RWPE2 (cell line): ENCODE results near the gene OR6K3.

Source experiments
- ATAC-seq: fragments of 200-7000 bp; cut with Tn5 transposase; 3 replicates; pipeline ENCODE4 v1.9.1; 2021; ENCODE audit warnings: low read depth
- DNase-seq: peaks from one replicate; pipeline ENCODE4 v3.0.0-alpha.2; 2020; ENCODE audit warnings: low spot score
- H3K27ac ChIP-seq: fragments of 450-650 bp; 2 replicates; pipeline ENCODE4 v1.5.1; 2017; ENCODE audit warnings: mild to moderate bottlenecking; ENCODE audit not compliant: poor library complexity, severe bottlenecking
- H3K27me3 ChIP-seq: fragments of 250-450 bp; sonication (Bioruptor Pico); 2 replicates; pipeline ENCODE4 v1.5.1; 2021; ENCODE audit warnings: mild to moderate bottlenecking, moderate library complexity; ENCODE audit not compliant: insufficient read depth, poor library complexity, severe bottlenecking
- H3K36me3 ChIP-seq: fragments of 250-450 bp; sonication (Bioruptor Pico); 2 replicates; pipeline ENCODE4 v1.5.1; 2020; ENCODE audit warnings: low read depth, mild to moderate bottlenecking, moderate library complexity
- H3K4me1 ChIP-seq: fragments of 250-450 bp; sonication (Bioruptor Pico); 2 replicates; pipeline ENCODE4 v1.5.1; 2021; ENCODE audit warnings: mild to moderate bottlenecking, moderate library complexity; ENCODE audit not compliant: insufficient read depth, poor library complexity, severe bottlenecking
- H3K4me3 ChIP-seq: fragments of 250-450 bp; sonication (Bioruptor Pico); 2 replicates; pipeline ENCODE4 v1.5.1; 2021; ENCODE audit warnings: mild to moderate bottlenecking, moderate library complexity; ENCODE audit not compliant: severe bottlenecking
- H3K9me3 ChIP-seq: fragments of 250-450 bp; sonication (Bioruptor Pico); 2 replicates; pipeline ENCODE4 v1.5.1; 2021; ENCODE audit warnings: mild to moderate bottlenecking, moderate library complexity; ENCODE audit not compliant: severe bottlenecking
- TF ChIP-seq, protein P1 (sequence below): fragments of 450-650 bp; IDR thresholded peaks from one replicate; pipeline ENCODE4 v1.5.1; 2017; ENCODE audit warnings: mild to moderate bottlenecking, moderate library complexity; ENCODE audit not compliant: poor library complexity, severe bottlenecking

OR6K3 gene

DNA sequence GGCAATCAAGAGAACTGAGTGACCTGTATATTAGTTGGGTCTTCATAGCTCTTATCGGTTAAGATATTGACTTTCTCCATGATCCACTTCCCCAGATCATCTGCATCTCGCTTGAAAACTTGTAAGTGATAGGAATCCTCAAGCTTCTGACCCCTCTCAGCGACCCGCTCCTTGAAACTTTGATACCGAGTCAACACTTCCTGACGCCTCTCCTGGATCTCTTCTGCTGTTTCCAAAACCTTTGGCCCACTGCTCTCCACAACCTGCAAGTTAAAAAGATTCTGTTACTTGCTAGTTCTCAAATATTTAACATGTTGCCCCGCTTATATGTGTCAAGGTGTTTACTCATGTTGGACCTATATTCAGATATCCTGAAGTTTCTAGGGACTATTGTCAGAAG lies 35.4 kb downstream of the OR6K3 start:
- ATAC-seq: no peak
- no peaks in the 10 kb centered on the region for H3K9me3 ChIP-seq
- DNase-seq: no peak

DNA sequence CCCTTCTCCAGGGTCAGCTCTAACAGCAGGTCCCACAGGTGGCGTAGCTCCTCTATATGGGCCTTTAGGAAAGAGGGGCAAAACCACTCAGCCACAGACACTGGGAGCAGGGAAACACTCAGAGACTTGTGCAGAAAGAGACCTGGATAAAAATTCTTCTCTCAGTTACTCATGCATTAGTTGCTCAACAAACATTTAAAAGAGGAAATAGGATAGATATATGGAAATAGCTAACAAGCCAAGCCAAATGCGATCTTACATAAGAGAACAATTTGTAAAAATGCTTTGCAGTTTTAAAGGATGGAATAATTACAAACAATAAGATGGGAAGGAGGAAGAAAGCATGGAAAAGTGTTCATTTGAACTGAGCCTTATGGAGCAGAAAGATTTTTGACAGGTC lies 38.9 kb downstream of the OR6K3 start:
- H3K4me3 ChIP-seq: no peak overlapping the region
- ATAC-seq (no peak), DNase-seq (no peak)
- H3K9me3 ChIP-seq: no peaks in the 10 kb centered on the region
- H3K36me3 ChIP-seq: no peaks in the 10 kb centered on the region
- H3K27me3 ChIP-seq: peaks cover 12% of the 10 kb centered on the region
- no peaks in the 10 kb centered on the region for H3K4me1 ChIP-seq
- H3K27ac ChIP-seq: no peak overlapping the region
- TF ChIP-seq, protein P1, sequence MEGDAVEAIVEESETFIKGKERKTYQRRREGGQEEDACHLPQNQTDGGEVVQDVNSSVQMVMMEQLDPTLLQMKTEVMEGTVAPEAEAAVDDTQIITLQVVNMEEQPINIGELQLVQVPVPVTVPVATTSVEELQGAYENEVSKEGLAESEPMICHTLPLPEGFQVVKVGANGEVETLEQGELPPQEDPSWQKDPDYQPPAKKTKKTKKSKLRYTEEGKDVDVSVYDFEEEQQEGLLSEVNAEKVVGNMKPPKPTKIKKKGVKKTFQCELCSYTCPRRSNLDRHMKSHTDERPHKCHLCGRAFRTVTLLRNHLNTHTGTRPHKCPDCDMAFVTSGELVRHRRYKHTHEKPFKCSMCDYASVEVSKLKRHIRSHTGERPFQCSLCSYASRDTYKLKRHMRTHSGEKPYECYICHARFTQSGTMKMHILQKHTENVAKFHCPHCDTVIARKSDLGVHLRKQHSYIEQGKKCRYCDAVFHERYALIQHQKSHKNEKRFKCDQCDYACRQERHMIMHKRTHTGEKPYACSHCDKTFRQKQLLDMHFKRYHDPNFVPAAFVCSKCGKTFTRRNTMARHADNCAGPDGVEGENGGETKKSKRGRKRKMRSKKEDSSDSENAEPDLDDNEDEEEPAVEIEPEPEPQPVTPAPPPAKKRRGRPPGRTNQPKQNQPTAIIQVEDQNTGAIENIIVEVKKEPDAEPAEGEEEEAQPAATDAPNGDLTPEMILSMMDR: no peak

More for the DNA sequence above, 35.4 kb downstream of the OR6K3 start:
- no peaks in the 10 kb centered on the region for H3K4me1 ChIP-seq
- no peak overlapping the region for H3K27ac ChIP-seq
- peaks cover 5% of the 10 kb centered on the region for H3K27me3 ChIP-seq
- no peak overlapping the region for H3K4me3 ChIP-seq
- no peaks in the 10 kb centered on the region for H3K36me3 ChIP-seq
- TF ChIP-seq, protein P1: no peak

DNA sequence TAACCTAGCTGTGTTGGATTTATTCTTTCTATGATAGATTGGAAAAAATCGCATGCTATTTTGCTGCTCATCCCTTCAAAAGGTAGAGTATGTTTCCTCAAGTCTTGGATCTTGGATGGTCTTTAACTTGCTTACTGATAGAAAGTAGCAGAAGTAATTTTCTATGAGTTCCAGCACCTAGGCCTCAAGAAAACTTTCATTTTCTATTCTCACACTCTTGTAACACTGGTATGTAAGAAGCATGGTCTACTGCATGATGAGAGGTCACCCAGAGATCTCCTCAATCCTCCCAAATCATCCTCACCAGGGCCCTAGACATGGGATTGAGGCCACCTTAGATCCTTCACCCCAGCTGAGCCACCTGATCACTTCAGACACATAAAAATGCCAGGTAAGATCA lies 41.2 kb downstream of the OR6K3 start:
- ATAC-seq: no peak
- TF ChIP-seq, protein P1: no peak
- H3K36me3 ChIP-seq: no peaks in the 10 kb centered on the region

DNA sequence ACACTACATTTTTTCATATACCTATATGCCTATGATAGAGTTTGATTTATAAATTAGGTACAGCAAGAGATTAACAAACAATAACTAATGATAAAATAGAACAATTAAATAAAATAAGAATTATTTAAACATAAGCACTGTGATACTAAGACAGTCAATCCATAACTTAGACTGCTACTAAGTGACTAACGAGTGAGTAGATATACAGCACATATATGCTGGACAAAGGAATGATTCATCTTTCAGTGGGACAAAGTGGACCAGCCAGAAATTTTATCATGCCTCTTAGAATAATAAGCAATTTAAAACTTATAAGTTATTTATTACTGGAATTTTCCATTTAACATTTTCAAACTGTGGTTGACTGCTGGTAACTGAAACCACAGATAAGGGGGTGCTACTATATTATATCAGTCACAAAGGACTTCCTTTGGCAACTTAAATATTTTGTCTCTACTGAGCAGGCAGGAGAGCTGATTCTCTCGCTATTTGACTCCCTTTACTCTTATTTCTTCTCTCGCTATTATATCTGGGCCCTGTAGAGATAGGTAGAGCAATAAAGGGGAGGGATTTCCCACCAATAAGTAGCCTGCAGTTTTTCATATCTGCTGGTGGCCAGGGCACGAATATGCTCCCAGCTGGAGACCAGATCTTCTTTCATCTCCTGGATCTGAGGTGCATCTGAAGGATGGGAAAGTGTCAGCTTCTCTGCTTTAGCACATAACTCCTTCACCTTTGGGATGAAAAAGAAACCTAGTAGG lies 44.8 kb downstream of the OR6K3 start:
- Histone ChIP-seq H3K27ac (no peak overlapping the region), H3K9me3 (no peaks in the 10 kb centered on the region), H3K4me3 (no peak overlapping the region), H3K36me3 (no peaks in the 10 kb centered on the region), H3K27me3 (peaks cover 7% of the 10 kb centered on the region), H3K4me1 (no peaks in the 10 kb centered on the region)
- DNase-seq (no peak), ATAC-seq (no peak)
- TF ChIP-seq, protein P1: no peak

More for the DNA sequence above, 41.2 kb downstream of the OR6K3 start:
- no peaks in the 10 kb centered on the region for H3K4me1 ChIP-seq
- no peak overlapping the region for H3K27ac ChIP-seq
- DNase-seq: no peak
- H3K9me3 ChIP-seq: no peaks in the 10 kb centered on the region
- H3K27me3 ChIP-seq: peaks cover 7% of the 10 kb centered on the region
- no peak overlapping the region for H3K4me3 ChIP-seq

DNA sequence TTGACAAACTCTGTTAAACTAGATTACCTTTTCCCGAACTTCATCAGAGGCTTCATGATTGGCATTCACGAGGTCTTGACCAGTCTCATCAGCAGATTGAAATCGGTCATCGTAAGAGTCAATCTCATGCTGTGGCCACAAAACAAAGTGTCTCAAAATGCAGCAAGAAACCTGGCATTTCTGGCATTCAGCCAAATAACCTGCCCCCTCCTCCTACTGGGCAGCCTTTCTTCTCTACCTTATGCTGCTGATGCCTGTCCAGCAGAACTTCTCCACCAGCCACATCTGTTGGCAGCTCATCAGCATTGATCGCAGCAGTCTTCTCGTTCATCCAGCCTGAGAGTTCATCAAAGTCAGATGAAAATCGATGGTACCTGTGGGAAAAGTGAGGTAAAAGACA lies 46.2 kb downstream of the OR6K3 start:
- H3K4me3 ChIP-seq: no peak overlapping the region
- no peaks in the 10 kb centered on the region for H3K4me1 ChIP-seq
- H3K9me3 ChIP-seq: no peaks in the 10 kb centered on the region
- peaks cover 7% of the 10 kb centered on the region for H3K27me3 ChIP-seq
- no peaks in the 10 kb centered on the region for H3K36me3 ChIP-seq
- ATAC-seq: no peak
- TF ChIP-seq, protein P1: no peak
- no peak for DNase-seq
- H3K27ac ChIP-seq: no peak overlapping the region
